WTC11 (cell line): ENCODE results near the gene MRPL20. TPM values are rescaled to one million over a fixed set of nuclear protein-coding genes. Genes with fewer than 3 reads are reported as not detected.

Experiments used
- ATAC-seq: fragments of 200-7000 bp; cut with Tn5 transposase; 2 replicates; pipeline ENCODE4 v1.10.0; 2021; ENCODE audit warnings: mild to moderate bottlenecking, moderate library complexity
- CTCF ChIA-PET: fragments of 300-600 bp; sonication (Branson Sonifier 250); formaldehyde crosslinking; loops from one replicate; lab custom pipeline; 2021; ENCODE audit warnings: antibody characterized with exemption; lab: Charles Lee
- POLR2A ChIA-PET: fragments of 350-600 bp; sonication (Branson Sonifier 250); formaldehyde crosslinking; loops from one replicate; lab custom pipeline; 2021; ENCODE audit warnings: antibody characterized with exemption; lab: Charles Lee
- DNase-seq: peaks from one replicate; pipeline ENCODE4 v3.0.0; 2021; ENCODE audit warnings: low spot score
- H3K27ac Mint-ChIP-seq: 2 replicates; pipeline ENCODE4 v1.8.0; 2021; ENCODE audit warnings: mixed read lengths
- H3K27me3 Mint-ChIP-seq: 2 replicates; pipeline ENCODE4 v1.8.0; 2021; ENCODE audit warnings: low read depth, mild to moderate bottlenecking, moderate library complexity, mixed read lengths
- H3K36me3 Mint-ChIP-seq: 2 replicates; pipeline ENCODE4 v1.8.0; 2021; ENCODE audit warnings: mixed read lengths
- H3K4me1 Mint-ChIP-seq: 2 replicates; pipeline ENCODE4 v1.8.0; 2022; ENCODE audit warnings: mixed read lengths
- H3K4me3 Mint-ChIP-seq: 2 replicates; pipeline ENCODE4 v1.8.0; 2021; ENCODE audit warnings: mild to moderate bottlenecking, moderate library complexity, mixed read lengths
- H3K9me3 Mint-ChIP-seq: 2 replicates; pipeline ENCODE4 v1.8.0; 2021; ENCODE audit warnings: mixed read lengths
- AR ChIP-seq: fragments of 250-450 bp; sonication (Bioruptor Pico); IDR thresholded peaks from 2 replicates; pipeline ENCODE4 v1.9.0; 2021; ENCODE audit warnings: mild to moderate bottlenecking
- ATF6 ChIP-seq: sonication (generic); formaldehyde crosslinking; IDR thresholded peaks from 2 replicates; pipeline ENCODE4 v1.8.1; 2023; ENCODE audit warnings: mild to moderate bottlenecking, missing genetic modification reagents
- CDX4 ChIP-seq: fragments of 250-450 bp; sonication (Bioruptor Pico); IDR thresholded peaks from 2 replicates; pipeline ENCODE4 v1.9.0; 2021; ENCODE audit warnings: moderate library complexity, mild to moderate bottlenecking, inconsistent platforms, borderline replicate concordance
- ELF4 ChIP-seq: sonication (generic); formaldehyde crosslinking; IDR thresholded peaks from 2 replicates; pipeline ENCODE4 v1.8.1; 2022; ENCODE audit warnings: low read depth, mild to moderate bottlenecking, moderate library complexity, missing genetic modification reagents
- FOXP4 ChIP-seq: sonication (generic); formaldehyde crosslinking; IDR thresholded peaks from 2 replicates; pipeline ENCODE4 v1.8.0; 2022; ENCODE audit warnings: mild to moderate bottlenecking, missing genetic modification reagents
- GABPB1 ChIP-seq: sonication (generic); formaldehyde crosslinking; IDR thresholded peaks from 2 replicates; pipeline ENCODE4 v1.8.1; 2023; ENCODE audit warnings: mild to moderate bottlenecking, missing genetic modification reagents
- IRF1 ChIP-seq: sonication (generic); formaldehyde crosslinking; IDR thresholded peaks from 2 replicates; pipeline ENCODE4 v1.8.0; 2023; ENCODE audit warnings: missing genetic modification reagents
- MXD4 ChIP-seq: fragments of 250-450 bp; sonication (Bioruptor Pico); IDR thresholded peaks from 2 replicates; pipeline ENCODE4 v1.8.0; 2021; ENCODE audit warnings: mild to moderate bottlenecking, moderate library complexity, borderline replicate concordance
- NR2C2 ChIP-seq: sonication (generic); formaldehyde crosslinking; IDR thresholded peaks from 2 replicates; pipeline ENCODE4 v1.8.0; 2022; ENCODE audit warnings: mild to moderate bottlenecking, missing genetic modification reagents
- RELA ChIP-seq: sonication (generic); formaldehyde crosslinking; IDR thresholded peaks from 2 replicates; pipeline ENCODE4 v1.8.1; 2022; ENCODE audit warnings: missing genetic modification reagents, mild to moderate bottlenecking, borderline replicate concordance
- RORB ChIP-seq: fragments of 250-450 bp; sonication (Bioruptor Pico); IDR thresholded peaks from 2 replicates; pipeline ENCODE4 v1.9.0; 2021; ENCODE audit warnings: mild to moderate bottlenecking
- SOX15 ChIP-seq: fragments of 250-450 bp; sonication (Bioruptor Pico); IDR thresholded peaks from 2 replicates; pipeline ENCODE4 v1.9.0; 2021; ENCODE audit warnings: mild to moderate bottlenecking
- TP53 ChIP-seq: sonication (generic); formaldehyde crosslinking; IDR thresholded peaks from 2 replicates; pipeline ENCODE4 v1.8.1; 2023; ENCODE audit warnings: mild to moderate bottlenecking, missing genetic modification reagents
- ZNF219 ChIP-seq: sonication (generic); formaldehyde crosslinking; IDR thresholded peaks from 2 replicates; pipeline ENCODE4 v1.8.0; 2023; ENCODE audit warnings: missing genetic modification reagents, mild to moderate bottlenecking, borderline replicate concordance
- ZNF396 ChIP-seq: fragments of 250-450 bp; sonication (Bioruptor Pico); IDR thresholded peaks from 2 replicates; pipeline ENCODE4 v1.8.0; 2021; ENCODE audit warnings: mild to moderate bottlenecking, moderate library complexity, borderline replicate concordance
- ZNF425 ChIP-seq: fragments of 250-450 bp; sonication (Bioruptor Pico); conservative IDR thresholded peaks from 2 replicates; pipeline ENCODE4 v1.9.0; 2021; ENCODE audit warnings: mild to moderate bottlenecking
- ZNF532 ChIP-seq: fragments of 250-450 bp; sonication (Bioruptor Pico); IDR thresholded peaks from 2 replicates; pipeline ENCODE4 v1.9.0; 2021; ENCODE audit warnings: mild to moderate bottlenecking, borderline replicate concordance
- total RNA-seq: library from RNA; stranded (reverse); gene quantifications from 3 replicates; pipeline ENCODE4 v1.2.3, GENCODE V29; 2021

MRPL20 gene
- total RNA-seq, 1 experiment from 2014 or later, result 156 TPM

GRCh38 chr1:1393014-1393413, 14.1 kb downstream of the MRPL20 start (continued):
- no peak for TF ChIP-seq ZNF219 (CRISPR knock-in tag)
- no peak for TF ChIP-seq ZNF396 (CRISPR knock-in tag)
- no peak for TF ChIP-seq SOX15 (CRISPR knock-in tag)
- no peak for TF ChIP-seq AR
- TF ChIP-seq TP53 (CRISPR knock-in tag), result no peak
- TF ChIP-seq IRF1 (CRISPR knock-in tag), result no peak
- no peak for TF ChIP-seq RORB (CRISPR knock-in tag)
- TF ChIP-seq RELA (CRISPR knock-in tag), result no peak
- TF ChIP-seq, all 79 proteins: peak for 0

- no peak overlapping the region for H3K4me3 Mint-ChIP-seq
- ChIA-PET POLR2A (no interaction called here), CTCF (no interaction called here)
- no peak for ATAC-seq
- H3K27ac Mint-ChIP-seq, result no peak overlapping the region
- TF ChIP-seq MXD4 (CRISPR knock-in tag), result no peak
- no peak for TF ChIP-seq NR2C2 (CRISPR knock-in tag)
- TF ChIP-seq FOXP4, result no peak
- TF ChIP-seq ZNF425 (CRISPR knock-in tag), result no peak
- no peak for TF ChIP-seq ELF4
- no peak for TF ChIP-seq ATF6 (CRISPR knock-in tag)
- TF ChIP-seq GABPB1 (CRISPR knock-in tag), result no peak
- no peak for TF ChIP-seq ZNF532 (CRISPR knock-in tag)
- no peak for TF ChIP-seq CDX4
- no peak for DNase-seq
- no peaks in the 10 kb centered on the region for H3K4me1 Mint-ChIP-seq
- H3K27me3 Mint-ChIP-seq, result no peaks in the 10 kb centered on the region
- peaks cover 93% of the 10 kb centered on the region for H3K36me3 Mint-ChIP-seq
- H3K9me3 Mint-ChIP-seq, result no peaks in the 10 kb centered on the region
Observed at GRCh38 chr1:1391225-1391624, 15.9 kb downstream of the MRPL20 start.
